HG03060 (cell line): Measurements from ENCODE around the gene ITCH.

ENCODE experiments used
- ATAC-seq: cut with Tn5 transposase; IDR thresholded peaks from one replicate; pipeline ENCODE4 v1.9.1; 2021; ENCODE audit warnings: low read depth, moderate number of reproducible peaks; ENCODE audit not compliant: unreplicated experiment

ITCH gene

DNA sequence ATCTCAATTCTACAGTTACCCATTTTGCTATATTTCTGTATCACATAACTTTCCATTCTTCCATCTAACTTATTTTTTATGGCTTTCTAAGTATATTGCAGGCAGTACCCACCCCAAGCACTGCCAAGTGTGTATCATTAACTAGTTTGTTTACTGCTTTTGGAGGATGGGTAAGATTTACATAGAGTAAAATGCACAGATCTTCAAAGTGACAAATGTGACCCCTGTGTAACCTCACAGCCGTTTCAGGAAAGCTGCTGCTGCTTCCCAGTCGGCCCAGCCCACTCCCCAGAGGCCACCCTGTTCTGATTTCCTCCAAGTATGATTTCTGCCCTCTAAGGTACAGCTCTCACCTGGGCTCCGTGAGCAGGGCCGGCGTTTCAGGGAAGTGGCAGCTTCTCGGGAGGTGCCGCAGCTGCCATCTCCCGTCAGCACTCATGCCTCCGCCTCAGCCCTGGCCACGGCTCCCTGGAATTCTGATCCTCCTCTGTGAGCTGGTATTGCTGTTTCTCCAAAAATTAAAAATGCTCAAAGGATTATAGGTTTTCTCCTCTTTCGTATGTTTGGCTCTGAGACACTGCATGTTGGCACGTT is 180.5 kb downstream of the ITCH start:
- ATAC-seq = no peak

DNA sequence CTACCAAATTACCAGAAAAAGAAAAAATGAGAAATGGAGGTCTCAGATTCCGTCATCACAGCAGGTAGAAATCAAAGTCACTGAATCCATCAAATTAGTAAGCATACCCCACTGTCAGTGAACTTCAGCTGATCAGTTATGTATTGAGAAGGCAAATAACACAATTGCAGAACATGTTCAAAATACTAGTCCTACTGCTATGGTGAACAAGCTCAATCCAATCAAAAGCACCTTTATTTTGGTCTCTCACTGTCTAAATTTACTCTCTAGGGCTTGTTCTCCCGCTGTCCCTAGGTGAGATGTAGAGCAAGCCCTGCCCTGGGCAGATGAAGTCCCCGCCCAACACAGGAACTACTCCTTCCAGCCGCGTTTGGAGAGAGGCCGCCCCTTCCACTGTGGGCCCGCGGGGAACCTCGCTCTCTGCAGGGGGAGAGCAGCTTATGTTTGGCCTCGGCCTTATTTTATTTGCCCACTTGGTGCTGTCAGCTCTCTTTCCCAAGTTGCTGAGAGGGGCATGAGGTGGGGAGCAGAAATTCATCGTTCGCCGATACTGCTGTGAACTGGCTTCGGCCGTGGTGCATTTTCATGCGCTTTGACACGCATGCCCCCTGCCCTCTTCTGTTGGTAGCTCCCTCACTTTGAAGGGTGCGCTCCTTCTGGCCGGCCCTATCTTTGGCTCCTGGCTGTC is 181.2 kb downstream of the ITCH start:
- ATAC-seq = no peak

DNA sequence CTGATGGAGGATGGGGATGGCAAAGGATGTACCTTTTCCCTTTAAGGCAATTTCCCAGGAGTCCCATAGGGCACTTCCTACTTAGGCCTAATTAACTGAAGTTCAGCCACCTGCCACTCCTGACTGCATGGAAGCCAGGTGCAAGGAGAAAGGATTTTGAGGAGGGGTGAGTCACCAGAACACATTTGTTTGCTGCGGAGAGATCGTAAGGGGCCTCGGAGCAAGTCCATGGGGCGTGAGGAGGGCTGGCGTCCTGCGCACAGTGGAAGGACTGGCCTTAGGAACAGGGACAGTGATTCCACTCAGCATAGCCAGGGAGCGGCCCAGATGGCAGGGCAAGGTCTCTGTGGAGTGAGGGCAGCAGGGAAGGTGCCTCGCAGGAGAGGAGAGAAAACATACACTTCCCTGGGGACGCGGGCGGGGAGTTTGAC is 183.7 kb downstream of the ITCH start:
- ATAC-seq = no peak

DNA sequence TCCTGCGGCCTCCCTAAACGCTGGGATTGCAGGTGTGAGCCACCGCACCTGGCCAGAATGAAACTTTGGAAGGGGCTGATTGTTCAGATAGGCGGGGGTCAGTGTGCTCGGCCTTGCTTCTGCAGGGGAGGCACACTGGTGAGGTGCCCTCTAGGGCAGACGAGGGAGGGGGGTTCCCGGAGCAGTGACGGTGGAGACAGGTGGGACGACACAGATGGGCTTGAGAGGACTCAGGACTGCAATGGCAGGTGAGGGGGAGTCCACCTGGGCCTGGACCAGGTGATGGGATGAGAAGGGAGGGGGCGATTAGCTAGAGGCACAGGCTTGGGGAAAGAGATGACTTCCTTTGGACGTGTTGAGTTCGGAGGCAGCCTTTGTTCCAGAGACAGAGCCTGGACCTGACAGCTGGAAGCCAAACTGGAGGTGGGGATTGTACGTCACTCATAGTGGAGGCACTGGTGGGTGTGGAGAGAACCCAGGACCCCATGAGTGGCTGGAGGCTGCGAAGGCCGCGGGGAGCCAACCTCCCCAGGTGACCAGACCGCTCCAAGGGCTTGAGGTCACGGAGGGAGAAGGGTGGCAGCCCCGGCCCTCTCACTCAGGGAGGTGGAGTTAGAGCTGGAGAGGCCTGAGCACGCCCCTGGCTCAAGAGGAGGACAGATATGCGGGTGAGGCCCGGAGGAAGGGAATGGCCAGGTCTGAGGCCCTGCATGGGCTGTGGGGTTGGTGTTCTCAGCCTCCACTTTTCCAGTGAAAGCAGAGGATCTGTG is 185.0 kb downstream of the ITCH start:
- ATAC-seq = no peak

DNA sequence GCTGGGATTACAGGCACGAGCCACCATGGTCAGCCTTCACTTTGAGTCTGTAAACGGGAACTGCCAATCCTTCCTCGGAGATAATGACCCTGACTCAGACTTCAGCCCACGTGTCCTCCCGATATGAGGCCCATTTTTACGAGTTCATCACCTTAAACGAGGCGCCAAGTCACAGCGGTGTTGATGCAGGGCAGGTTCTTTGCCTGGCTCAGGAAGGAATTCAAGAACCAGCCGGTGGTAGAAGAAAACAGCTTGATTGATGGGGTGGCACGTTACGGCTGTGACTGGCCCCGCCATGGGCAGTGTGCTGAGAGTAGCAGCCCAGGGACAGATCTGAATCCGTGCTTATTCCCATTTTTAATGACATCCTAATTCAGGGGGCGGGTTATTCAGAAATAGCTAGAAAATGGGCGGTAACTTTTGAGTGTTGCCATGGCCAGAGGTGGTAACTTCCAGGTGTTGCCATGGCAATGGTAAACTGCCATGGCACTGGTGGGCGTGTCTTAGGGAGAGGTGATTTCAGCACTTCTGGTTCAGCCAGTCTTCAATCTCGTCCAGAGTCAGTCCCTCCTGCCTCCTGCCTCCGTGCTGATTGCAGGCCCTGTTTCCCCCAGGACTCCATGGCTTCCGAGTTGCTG is 186.3 kb downstream of the ITCH start:
- ATAC-seq = no peak

DNA sequence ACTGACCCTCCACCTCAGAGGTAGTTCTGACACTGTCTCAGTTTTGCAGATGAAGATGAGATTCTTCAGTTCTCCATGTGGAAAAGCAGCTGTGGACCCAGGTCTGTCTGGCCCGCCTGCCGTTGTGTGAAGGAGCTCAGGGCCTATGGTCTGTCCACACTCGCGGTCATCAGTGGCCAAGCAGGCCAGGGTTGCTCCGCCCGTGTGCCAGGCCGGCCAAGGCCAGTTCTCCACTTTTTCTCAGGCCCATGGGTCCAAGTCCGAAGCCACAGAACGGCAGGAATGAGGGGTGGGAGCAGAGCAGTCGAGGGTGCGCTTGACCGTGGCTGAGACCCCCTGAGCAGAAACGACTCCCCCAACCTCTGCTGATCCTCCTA is 186.8 kb downstream of the ITCH start:
- no peak for ATAC-seq

DNA sequence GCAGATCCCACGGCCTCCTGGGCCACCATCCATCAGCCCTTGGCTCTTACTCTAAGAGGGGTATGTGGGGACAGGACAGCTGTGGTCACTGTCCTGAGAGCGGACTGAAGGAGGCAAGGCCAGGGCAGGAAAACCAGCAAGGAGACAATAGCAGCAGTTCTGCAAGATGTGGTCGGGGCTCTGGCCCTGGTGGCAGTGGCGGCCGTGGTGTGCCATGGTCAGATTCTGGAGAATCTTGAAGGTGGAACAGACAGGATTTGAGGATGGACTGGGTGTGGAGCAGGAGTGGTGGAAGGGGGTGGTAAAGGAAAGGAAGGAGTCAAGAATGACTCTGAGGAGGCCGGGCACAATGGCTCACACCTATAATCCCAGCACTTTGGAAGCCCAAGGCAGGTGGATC is 189.5 kb downstream of the ITCH start:
- no peak for ATAC-seq

DNA sequence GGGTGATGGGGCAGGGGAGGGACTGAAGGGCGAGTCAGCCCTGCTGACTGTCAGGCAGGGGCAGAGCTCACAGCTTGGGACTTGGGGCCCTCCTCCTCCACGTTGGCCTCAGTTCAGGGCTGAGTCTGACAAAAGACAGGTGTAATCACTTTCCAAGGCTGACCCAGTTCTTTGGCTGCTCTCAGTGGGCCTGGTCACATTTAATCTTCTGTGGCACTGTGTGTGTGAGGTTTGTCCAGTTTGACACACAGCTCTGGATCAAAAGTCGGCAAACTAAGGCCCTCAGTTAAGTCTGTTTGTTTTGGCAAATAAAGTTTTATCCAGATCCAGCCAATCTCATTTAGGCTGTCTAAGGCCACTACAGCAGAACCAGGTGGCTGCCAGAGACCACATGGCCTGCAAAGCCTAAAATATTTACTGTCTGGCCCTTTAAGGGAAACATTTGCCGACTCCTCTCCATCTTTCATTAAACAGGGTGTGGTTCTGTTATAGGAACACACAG is 190.3 kb downstream of the ITCH start:
- no peak for ATAC-seq

DNA sequence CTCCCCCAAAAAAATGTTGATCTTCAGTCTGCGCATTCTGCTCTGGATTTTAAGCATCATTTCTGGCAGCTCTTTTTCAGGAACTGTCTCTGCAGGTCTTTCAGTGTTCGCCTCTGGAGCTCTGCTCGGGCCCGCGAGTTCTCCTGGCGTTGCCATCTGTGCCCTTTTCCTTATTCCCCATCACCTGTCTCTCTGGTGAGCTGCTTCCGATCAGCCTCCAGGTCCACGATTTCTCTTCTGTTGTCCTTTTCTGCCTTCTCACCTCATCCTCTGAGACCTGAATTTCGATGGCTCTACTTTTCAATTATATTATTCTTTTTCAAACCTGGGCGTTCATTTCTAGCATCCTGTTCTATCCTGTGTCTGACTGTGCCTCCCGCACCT is 194.9 kb downstream of the ITCH start:
- no peak for ATAC-seq

DNA sequence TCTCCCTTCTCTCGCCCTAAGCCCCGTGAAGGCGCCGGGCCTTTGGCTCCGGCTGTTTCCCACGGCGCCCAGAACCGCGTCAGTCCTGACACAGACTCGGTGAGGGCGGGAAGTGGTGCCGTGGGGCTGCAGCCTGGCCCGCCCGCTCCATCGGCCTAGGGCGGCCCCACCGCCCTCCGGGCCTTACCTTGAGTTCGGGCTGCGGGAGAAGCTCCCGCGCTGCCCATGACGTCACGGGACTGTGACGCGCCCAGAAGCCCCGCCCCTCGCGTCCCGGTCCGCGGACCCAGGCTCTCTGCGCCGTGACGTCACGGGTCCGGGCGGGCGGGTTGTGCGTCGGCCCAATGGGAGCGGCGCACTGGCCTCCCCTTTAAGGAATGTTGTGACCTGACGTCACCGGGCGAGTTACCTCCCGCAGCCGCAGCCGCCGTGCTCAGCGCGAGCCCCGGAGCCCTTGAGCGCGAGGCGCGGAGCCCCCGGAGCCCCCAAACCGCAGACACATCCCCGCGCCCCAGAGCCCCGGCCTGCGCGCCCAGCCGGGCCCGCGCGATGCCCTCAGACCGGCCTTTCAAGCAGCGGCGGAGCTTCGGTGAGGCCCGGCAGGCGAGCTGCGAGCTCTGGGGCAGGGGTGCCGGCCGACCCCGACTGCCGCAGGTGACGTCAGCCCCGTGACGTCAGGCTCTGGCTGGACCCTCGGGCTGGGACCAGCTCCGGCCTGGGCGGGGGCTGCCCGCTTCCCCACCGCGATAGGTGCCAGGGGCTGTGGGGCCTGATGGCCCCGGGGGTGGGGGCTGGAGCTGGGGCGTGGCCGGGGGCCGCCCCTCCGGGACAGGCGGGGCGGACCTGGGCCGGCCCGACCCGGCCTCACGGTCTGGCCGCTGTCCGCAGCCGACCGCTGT is 195.5 kb downstream of the ITCH start, which contains the start of gene MAP1LC3A:
Gene MAP1LC3A, plus strand, starts transcription at position 399 of the 899 bp plus-strand sequence. Its CDS starts 151 bp downstream, at position 550.
- ATAC-seq = no peak

DNA sequence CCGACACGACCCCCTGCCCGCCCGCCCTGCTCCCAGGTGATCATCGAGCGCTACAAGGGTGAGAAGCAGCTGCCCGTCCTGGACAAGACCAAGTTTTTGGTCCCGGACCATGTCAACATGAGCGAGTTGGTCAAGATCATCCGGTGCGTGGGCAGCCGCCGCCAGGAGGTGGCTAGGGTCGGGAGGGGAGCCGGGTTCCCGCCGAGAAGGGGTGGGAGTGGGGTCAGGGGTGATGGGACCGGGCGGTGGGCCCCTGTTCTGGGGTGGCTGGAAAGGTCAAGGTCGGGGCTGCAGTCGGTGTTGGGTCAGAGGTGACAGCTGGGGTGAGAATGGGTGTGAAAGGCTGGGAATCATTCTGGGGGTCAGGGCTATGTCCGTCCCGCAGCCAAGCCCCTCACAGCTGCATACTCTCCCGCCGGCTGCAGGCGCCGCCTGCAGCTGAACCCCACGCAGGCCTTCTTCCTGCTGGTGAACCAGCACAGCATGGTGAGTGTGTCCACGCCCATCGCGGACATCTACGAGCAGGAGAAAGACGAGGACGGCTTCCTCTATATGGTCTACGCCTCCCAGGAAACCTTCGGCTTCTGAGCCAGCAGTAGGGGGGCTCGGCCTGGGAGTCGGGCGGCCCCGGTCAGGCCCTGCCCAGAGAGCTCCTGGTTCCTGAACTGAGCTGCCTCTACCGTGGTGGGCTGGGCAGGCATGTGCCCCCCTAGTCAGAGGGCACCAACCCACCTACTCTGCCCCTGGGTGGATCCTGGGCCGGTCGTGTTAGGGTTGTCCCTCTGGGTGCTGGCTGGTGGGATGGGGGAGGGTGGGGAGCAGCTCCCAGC is 196.5 kb downstream of the ITCH start:
- no peak for ATAC-seq

DNA sequence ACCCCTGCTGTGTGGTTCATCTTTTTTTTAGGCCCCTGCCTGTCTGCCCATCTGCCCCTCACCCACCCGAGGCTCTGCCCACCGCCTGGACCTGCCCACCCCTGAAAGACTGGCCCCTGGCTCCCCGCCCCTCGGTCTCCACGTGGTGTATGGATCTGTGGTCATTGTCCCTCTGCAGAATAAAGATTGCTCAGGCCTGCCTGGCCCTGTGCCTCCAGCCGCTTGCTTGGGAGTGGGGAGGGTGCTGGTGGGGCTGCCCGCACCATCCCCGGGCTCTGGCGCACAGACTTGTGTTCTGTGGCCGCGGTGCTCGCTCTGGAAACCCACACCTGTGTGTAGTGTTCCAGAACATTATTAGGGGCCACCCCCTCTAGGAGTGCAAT is 197.1 kb downstream of the ITCH start:
- no peak for ATAC-seq

DNA sequence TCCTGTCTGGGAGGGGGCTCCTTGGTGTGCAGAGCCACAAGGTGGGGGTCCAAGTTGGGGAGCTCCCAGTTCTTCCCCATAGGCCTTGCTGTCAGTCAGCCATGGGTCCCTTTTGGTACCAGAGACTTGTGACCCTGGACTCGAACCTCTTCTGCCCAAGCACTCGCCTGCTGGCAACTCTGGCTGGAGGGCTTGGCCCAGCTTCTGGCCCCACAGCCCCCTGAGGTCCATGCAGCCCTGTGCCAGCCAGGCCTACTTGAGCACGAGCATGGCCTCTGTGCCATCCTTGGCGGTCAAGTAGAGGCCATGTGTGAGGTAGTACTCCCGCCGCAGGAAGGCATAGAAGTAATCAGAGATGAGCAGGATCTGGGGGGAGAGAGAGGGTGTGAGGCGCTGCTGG is 197.5 kb downstream of the ITCH start:
- ATAC-seq = no peak
